Hypothalamus (tissue), 51 donors: Measurements from ENCODE around the gene IGFL2.
"Not testable (repeated sequence)": the region's sequence is repeated elsewhere in the genome, so short reads cannot be mapped to it uniquely, and the experiment has no call there.

Experiments used
- DNase-seq, 51 donors: peaks; one replicate each; lab custom pipeline; 2025; lab: John Stamatoyannopoulos, UW

The IGFL2 gene

DNA sequence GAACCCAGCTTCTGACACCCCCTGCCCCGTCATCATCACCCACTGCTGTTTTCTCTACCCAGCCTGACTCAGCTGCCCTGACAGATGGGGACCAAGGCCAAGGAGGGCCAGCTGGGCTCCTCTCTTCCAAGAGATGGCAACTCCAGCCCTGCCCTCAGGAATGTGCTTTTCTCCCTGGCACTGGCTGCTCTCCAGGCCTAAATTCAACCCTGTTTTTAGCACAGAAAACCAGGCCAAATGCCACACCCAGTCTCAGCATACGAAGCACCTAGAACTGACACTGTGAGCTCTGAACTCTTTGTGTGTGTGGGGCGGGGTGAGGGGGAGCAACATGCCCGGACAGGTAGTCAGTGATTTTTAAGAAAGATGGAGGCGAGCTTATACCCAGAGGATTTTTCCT, 58.1 kb downstream of the IGFL2 start:
- no peak for DNase-seq

GRCh38 chr19:46206682-46207081, 58.6 kb downstream of the IGFL2 start:
- no peak for DNase-seq

- DNase-seq, result not testable (repeated sequence)
These were observed 59.8 kb downstream of the IGFL2 start for GRCh38 chr19:46207858-46208257.

GRCh38 chr19:46209051-46209450, 61.0 kb downstream of the IGFL2 start:
- no peak for DNase-seq

DNA sequence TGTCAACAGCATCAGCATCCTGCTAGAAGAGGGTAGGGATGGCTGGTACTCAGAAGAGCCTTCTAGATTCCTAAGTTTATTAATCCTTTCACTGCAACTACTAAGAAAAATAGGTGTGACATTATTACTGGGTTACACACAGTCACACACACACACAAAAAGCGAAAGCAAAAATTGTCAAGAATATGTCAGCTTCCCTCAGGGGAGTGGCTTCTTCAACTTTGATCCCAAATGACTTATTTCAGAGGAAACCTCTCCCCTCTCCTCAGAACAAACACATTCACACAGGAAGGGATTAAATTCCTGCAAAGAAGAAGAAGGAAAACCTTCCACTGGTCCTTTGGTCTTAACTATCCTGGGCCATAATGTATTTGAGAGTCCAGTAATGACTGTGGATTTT, 61.4 kb downstream of the IGFL2 start:
- no peak for DNase-seq

DNA sequence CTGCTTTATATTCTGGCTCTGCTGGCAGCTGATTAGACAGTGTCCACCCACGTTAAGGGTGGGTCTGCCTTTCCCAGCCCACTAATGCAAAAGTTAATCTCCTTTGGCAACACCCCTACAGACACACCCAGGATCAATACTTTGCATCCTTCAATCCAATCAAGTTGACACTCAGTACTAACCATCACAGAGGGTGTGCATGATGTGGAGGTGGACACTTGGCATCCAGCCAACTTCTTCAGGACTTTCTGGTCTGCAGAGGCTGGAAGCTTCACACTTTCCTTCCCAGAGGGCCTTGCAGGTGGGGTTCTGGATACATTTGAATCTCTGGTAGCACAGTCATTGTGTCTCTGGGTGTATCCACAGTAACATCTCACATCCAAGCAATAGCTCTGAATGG, 62.6 kb downstream of the IGFL2 start:
- DNase-seq, result no peak
